GM21737 (cell line): ENCODE data around the gene COL6A5.
"Not testable (repeated sequence)": the region's sequence is repeated elsewhere in the genome, so short reads cannot be mapped to it uniquely, and the experiment has no call there.

Experiments used
- ATAC-seq: cut with Tn5 transposase; IDR thresholded peaks from one replicate; pipeline ENCODE4 v1.9.1; 2021; ENCODE audit warnings: mild to moderate bottlenecking, moderate library complexity; ENCODE audit not compliant: unreplicated experiment

The COL6A5 gene

GRCh38 chr3:130430266-130430665, 84.8 kb downstream of the COL6A5 start:
- no peak for ATAC-seq

- not testable (repeated sequence) for ATAC-seq
Measured at GRCh38 chr3:130432086-130432485, 86.6 kb downstream of the COL6A5 start.

- no peak for ATAC-seq
Measured at GRCh38 chr3:130433306-130433705, 87.8 kb downstream of the COL6A5 start.

- no peak for ATAC-seq
Measured at GRCh38 chr3:130442284-130442683, 96.8 kb downstream of the COL6A5 start.

GRCh38 chr3:130446840-130447239, 101.4 kb downstream of the COL6A5 start:
- not testable (repeated sequence) for ATAC-seq

- not testable (repeated sequence) for ATAC-seq
Measured at GRCh38 chr3:130448155-130448554, 102.7 kb downstream of the COL6A5 start.

- ATAC-seq, result no peak
Measured at GRCh38 chr3:130456540-130456939, 111.1 kb downstream of the COL6A5 start.

GRCh38 chr3:130457671-130458070, 112.2 kb downstream of the COL6A5 start:
- no peak for ATAC-seq

- no peak for ATAC-seq
Measured at GRCh38 chr3:130459944-130460343, 114.5 kb downstream of the COL6A5 start.

- no peak for ATAC-seq
Measured at GRCh38 chr3:130462089-130462488, 116.6 kb downstream of the COL6A5 start.

- ATAC-seq, result no peak
Measured at GRCh38 chr3:130463221-130463620, 117.7 kb downstream of the COL6A5 start.

GRCh38 chr3:130465521-130465920, 120.0 kb downstream of the COL6A5 start:
- no peak for ATAC-seq

GRCh38 chr3:130468311-130468710, 122.8 kb downstream of the COL6A5 start:
- ATAC-seq, result no peak

- ATAC-seq, result no peak
Measured at GRCh38 chr3:130470126-130470525, 124.7 kb downstream of the COL6A5 start.

GRCh38 chr3:130473416-130473815, 127.9 kb downstream of the COL6A5 start:
- ATAC-seq, result no peak

- ATAC-seq, result no peak
Measured at GRCh38 chr3:130480736-130481135, 135.3 kb downstream of the COL6A5 start.

- ATAC-seq, result no peak
Measured at GRCh38 chr3:130488288-130488687, 142.8 kb downstream of the COL6A5 start.

- ATAC-seq, result no peak
Measured at GRCh38 chr3:130488769-130489450, 143.4 kb downstream of the COL6A5 start.

GRCh38 chr3:130490241-130490640, 144.8 kb downstream of the COL6A5 start:
- no peak for ATAC-seq

- ATAC-seq, result no peak
Measured at GRCh38 chr3:130491431-130491830, 146.0 kb downstream of the COL6A5 start.

GRCh38 chr3:130504701-130505100, 159.2 kb downstream of the COL6A5 start:
- ATAC-seq, result no peak

- no peak for ATAC-seq
Measured at GRCh38 chr3:130506031-130506430, 160.6 kb downstream of the COL6A5 start.

GRCh38 chr3:130507746-130508145, 162.3 kb downstream of the COL6A5 start:
- ATAC-seq, result no peak
